ENCODE results near the gene FMO2.

DNA sequence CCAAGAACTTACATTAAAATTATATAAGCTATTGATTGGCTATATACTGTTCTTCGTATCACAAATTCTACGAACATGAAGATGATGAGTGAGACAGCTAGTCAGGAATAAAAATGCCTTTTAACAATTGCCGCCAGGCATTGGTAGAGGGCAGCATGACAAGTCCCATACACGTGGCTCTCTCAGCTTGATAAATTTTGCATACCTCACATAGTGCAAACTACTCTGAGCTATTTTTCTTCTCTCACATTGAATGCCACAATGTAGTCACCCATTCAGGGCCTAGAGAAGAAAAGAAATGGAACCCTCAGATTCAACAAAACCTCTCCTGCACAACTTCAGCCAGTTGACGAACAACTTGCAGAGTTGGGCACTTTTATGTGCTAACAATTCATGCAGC is 27.0 kb upstream of the FMO2 start:
- TF ChIP-seq ZFP3 (CRISPR knock-in tag; IDR thresholded peaks at IDR 0.05) = no peak
- TF ChIP-seq ZFP30 (CRISPR knock-in tag; IDR thresholded peaks at IDR 0.05) = no peak
- TF ChIP-seq CSDC2 (CRISPR knock-in tag; IDR thresholded peaks at IDR 0.05) = no peak
- TF ChIP-seq BACH2 (CRISPR knock-in tag; IDR thresholded peaks at IDR 0.05; ENCODE audit: borderline replicate concordance) = no peak
- no peak for TF ChIP-seq SNAI2 (CRISPR knock-in tag; IDR thresholded peaks at IDR 0.05)
- TF ChIP-seq RARB (CRISPR knock-in tag; IDR thresholded peaks at IDR 0.05) = no peak
- no peak for TF ChIP-seq ZNF70 (CRISPR knock-in tag; IDR thresholded peaks at IDR 0.05)
- TF ChIP-seq ARNTL (CRISPR knock-in tag; IDR thresholded peaks at IDR 0.05; ENCODE audit: borderline replicate concordance, low read depth) = no peak

All from SK-N-SH treated with all-trans-retinoic acid at 6 μM for 48 hours (cell line).